Measurements from ENCODE around the gene OR2A5.

OR2A5 gene

DNA sequence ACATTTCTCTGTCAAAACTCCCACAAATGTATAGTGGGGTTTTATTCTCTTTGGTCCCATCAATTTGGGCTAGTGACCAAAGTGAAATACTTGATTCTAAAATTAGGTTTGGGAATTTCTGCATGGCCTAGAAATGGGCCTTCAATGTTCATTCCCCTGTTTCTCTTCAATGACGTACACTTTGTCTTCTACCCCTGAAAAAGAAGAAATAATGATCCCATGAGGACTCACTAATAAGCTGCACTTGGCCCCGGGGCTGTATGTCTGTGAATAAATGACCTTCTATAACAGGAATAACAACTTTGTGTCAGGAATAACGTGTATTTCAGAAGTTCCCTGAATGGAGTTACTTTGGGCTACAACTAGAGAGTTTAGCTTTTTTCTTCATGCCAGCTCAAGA lies 28.4 kb upstream of the OR2A5 start:
- DNase-seq (ENCODE audit: insufficient read length) = no peak
- no peak for FAIRE-seq
- no peak for TF ChIP-seq TAF1 (IDR thresholded peaks at IDR 0.05; ENCODE audit: borderline replicate concordance, low read depth, low read length)
- no peak for TF ChIP-seq POLR2AphosphoS5 (IDR thresholded peaks at IDR 0.05; ENCODE audit: low read depth, low read length)
- TF ChIP-seq POLR2A (IDR thresholded peaks at IDR 0.05; ENCODE audit: low read depth, low read length) = no peak

DNA sequence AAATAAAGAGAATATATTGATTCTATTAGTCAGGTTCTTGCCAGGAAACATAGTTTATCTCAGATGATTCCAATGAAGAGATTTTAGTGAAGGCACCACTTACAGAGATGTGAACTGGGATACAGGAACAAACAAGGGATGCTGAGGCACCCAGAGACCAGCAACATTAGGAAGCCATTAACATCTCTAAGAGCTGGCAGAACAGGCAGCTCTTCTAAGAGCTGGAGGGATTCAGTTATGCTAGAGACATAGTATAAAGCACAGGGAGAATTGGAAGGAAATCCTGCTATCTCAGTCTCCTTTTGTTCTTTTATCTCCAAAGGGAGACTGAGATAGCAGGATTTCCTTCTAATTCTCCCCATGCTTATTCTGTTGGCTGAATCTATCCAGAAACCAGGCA lies 26.6 kb upstream of the OR2A5 start:
- TF ChIP-seq POLR2AphosphoS5 (IDR thresholded peaks at IDR 0.05; ENCODE audit: low read depth, low read length) (no peak), POLR2A (IDR thresholded peaks at IDR 0.05; ENCODE audit: low read depth, low read length) (no peak), TAF1 (IDR thresholded peaks at IDR 0.05; ENCODE audit: borderline replicate concordance, low read depth, low read length) (no peak)
- no peak for FAIRE-seq
- no peak for DNase-seq (ENCODE audit: insufficient read length)

DNA sequence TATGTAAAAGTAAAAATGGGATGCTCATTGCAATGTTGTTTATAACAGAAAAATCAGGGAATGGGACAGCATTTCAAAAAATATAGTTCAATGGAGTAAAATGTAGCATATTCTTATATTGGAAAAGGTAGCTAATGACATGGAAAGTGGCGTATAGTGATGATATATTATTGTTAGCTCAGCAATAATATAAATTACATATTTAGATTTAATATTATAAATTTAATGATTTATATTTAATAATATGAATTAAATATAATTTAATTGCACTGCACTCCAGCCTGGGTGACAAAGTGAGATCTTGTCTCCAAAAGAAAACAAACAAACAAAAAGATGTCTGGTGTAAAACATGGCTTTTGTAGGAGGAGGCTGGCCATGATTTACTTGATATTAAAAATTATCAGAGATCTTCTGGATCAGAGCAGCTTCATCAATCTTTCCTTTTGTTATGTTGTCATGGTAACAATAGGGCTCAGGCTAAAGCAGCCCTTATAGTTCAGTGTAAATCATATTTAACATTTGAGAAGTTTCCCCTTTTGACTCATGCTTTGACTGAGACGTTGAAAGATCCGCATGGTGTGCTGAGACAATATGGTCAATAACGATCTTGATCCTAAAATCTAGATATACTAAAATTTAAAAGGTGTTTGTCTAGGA lies 25.4 kb upstream of the OR2A5 start:
- no peak for DNase-seq (ENCODE audit: insufficient read length)
- FAIRE-seq = no peak
- TF ChIP-seq TAF1 (IDR thresholded peaks at IDR 0.05; ENCODE audit: borderline replicate concordance, low read depth, low read length) (no peak), POLR2AphosphoS5 (IDR thresholded peaks at IDR 0.05; ENCODE audit: low read depth, low read length) (no peak), POLR2A (IDR thresholded peaks at IDR 0.05; ENCODE audit: low read depth, low read length) (no peak)

DNA sequence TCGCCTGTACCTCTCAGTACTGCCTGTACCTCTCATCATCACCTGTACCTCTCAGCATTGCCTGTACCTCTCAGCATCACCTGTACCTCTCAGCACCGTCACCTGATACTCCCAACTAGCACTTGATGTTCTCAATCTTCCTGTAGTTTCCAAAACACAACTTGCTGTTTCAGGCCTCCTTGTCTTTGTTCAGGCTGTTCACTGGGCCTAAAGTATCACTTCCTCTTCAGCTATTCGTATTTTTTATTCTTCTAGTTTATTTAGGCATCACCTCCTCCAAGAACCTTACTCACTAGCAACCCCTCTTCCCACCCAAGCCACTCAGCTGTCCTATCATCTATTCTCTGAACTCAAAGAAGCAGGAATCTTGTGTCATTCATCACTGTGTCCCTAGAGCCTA lies 24.5 kb upstream of the OR2A5 start:
- TF ChIP-seq TAF1 (IDR thresholded peaks at IDR 0.05; ENCODE audit: borderline replicate concordance, low read depth, low read length) (no peak), POLR2A (IDR thresholded peaks at IDR 0.05; ENCODE audit: low read depth, low read length) (no peak), POLR2AphosphoS5 (IDR thresholded peaks at IDR 0.05; ENCODE audit: low read depth, low read length) (no peak)
- FAIRE-seq = no peak
- no peak for DNase-seq (ENCODE audit: insufficient read length)

DNA sequence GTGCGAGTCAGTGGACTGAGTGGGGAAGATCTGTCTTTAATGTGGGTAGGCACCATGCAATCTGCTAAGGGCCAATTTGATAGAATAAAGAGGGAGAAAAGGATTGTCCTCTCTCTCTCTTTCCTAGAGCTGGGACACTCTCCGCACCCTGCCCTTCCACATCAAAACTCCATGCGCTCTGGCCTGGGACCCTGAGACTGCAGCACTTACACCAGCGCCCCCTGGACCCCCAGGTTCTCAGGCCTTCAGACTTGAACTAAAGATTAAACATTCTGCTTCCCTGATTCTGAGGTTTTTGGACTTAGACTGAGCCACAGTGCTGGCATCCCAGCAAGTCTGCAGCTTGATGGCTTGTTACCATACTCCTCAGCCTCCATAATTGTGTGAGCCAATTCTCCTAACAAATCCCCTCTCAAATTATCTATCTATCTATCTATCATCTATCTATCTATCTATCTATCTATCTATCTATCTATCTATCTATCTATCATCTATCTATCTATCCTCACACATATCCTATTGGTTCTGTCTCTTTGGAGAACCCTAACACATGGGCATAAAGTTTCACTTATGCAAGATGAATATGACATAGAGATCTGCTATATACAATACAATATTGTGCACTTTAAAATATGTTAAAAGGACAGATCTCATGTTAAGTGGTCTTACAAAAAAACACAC lies 22.4 kb upstream of the OR2A5 start:
- FAIRE-seq (no peak), DNase-seq (ENCODE audit: insufficient read length) (no peak)
- TF ChIP-seq TAF1 (IDR thresholded peaks at IDR 0.05; ENCODE audit: borderline replicate concordance, low read depth, low read length) = no peak
- TF ChIP-seq POLR2A (IDR thresholded peaks at IDR 0.05; ENCODE audit: low read depth, low read length) = no peak
- no peak for TF ChIP-seq POLR2AphosphoS5 (IDR thresholded peaks at IDR 0.05; ENCODE audit: low read depth, low read length)

DNA sequence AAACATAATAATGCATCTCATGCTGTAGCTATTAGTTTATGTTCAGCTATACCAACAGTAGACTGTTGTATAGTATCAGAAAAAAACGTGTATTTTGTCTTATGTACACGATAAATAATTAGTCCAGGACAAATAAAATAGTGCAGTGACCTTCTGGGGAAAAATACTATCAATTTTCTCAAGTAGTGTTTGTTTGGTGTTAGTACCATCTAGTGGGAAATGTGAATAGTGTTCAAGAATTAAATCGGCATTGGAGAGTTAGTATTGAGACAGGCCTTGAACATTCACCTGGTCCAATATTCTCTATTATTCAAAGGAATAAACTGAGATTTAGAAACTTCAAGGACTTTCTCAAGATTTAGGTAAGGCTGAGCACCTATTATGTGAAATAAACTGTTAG lies 21.7 kb upstream of the OR2A5 start:
- DNase-seq (ENCODE audit: insufficient read length) (no peak), FAIRE-seq (peak; percentile 38)
- TF ChIP-seq POLR2AphosphoS5 (IDR thresholded peaks at IDR 0.05; ENCODE audit: low read depth, low read length) (no peak), POLR2A (IDR thresholded peaks at IDR 0.05; ENCODE audit: low read depth, low read length) (no peak), TAF1 (IDR thresholded peaks at IDR 0.05; ENCODE audit: borderline replicate concordance, low read depth, low read length) (no peak)

DNA sequence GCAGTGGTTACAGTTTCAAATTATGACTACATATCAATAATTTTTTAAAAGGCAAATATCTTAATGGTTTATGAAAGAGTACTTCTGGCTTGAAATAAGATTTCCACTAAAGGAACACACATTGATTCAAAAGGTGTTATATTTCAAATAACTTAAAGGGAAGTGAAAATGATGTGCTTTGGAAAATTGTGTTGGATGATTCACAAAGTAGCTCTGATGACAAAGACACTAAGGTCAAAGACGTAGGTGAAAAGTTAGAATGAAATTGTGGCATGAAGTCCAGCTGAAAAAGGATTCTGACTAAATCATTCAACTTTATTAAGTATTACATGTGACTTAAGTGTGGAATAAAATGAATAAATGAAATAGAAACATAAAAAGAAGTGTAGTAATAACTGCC lies 20.8 kb upstream of the OR2A5 start:
- no peak for DNase-seq (ENCODE audit: insufficient read length)
- FAIRE-seq = no peak
- TF ChIP-seq POLR2AphosphoS5 (IDR thresholded peaks at IDR 0.05; ENCODE audit: low read depth, low read length) (no peak), TAF1 (IDR thresholded peaks at IDR 0.05; ENCODE audit: borderline replicate concordance, low read depth, low read length) (no peak), POLR2A (IDR thresholded peaks at IDR 0.05; ENCODE audit: low read depth, low read length) (no peak)

DNA sequence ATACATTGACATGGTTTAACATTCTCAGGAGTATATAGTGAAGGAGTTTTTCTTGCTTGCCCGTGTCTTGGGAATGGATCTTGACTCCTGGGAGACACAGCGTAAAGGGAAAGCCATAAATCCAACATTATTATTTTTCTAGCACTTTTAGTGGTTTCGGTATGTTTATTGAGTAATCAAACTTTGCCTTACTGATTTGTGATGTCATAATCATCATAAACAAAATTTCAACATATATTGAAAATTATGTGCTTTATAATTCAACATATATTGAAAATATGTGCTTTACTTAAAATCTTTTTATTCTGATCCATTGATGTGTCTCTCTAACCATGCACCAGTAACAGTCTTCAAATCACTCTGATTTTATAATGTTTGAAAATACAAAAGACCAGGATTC lies 20.2 kb upstream of the OR2A5 start:
- FAIRE-seq (no peak), DNase-seq (ENCODE audit: insufficient read length) (no peak)
- TF ChIP-seq POLR2A (IDR thresholded peaks at IDR 0.05; ENCODE audit: low read depth, low read length) = no peak
- TF ChIP-seq TAF1 (IDR thresholded peaks at IDR 0.05; ENCODE audit: borderline replicate concordance, low read depth, low read length) = no peak
- no peak for TF ChIP-seq POLR2AphosphoS5 (IDR thresholded peaks at IDR 0.05; ENCODE audit: low read depth, low read length)

DNA sequence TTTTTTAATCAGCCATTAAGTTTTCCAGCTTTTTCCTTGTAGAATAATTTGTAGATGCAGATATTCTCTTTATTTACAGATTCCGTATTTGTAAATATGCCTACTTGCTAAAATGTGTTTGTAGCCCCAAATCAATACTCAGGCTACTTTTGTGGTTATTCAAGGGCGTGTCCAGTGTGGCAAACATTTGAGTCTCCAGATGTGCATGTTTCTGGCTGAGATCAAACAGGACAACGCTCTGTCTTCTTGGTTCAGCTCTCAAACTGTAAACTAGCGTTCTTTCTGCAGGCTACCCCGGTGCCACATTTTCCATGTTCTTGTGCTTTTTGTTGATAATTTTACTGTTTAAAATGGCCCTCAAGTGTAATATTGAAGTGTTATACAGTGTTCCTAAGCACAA lies 16.2 kb upstream of the OR2A5 start:
- FAIRE-seq (no peak), DNase-seq (ENCODE audit: insufficient read length) (no peak)
- TF ChIP-seq TAF1 (IDR thresholded peaks at IDR 0.05; ENCODE audit: borderline replicate concordance, low read depth, low read length) (no peak), POLR2AphosphoS5 (IDR thresholded peaks at IDR 0.05; ENCODE audit: low read depth, low read length) (no peak), POLR2A (IDR thresholded peaks at IDR 0.05; ENCODE audit: low read depth, low read length) (no peak)

DNA sequence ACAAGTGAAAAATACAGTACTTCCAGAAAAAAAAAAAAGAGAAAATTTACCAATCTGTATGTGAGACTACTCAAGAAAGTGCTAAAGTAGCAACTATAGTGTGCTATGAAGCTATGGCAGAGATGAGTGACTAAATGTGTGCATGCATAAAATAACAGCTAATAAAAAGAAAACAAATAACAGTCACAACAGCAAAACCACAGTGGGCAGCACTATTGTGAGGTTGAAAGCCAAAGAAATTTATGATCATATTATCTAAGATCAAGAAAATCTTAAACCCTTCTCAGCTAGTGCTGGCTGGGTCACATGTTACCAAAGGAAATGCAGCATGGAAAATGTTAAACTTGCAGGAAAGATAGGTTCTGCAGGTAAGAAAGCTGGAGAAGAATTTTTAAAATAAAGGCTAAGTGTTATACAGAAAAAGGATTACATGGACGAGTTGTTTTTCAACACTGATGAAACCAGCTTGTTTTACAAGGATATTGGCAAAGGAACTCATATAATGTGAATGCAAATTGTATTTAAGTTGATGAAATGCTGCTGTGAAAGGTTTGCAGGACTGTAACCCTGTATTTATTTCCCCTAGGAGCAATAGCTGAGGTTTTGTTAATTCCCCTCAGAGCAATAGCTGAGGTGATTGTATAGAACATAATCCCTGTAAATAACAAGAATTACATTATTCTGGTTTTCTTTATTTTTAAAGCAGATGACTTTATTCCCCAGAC lies 15.6 kb upstream of the OR2A5 start:
- no peak for FAIRE-seq
- TF ChIP-seq POLR2AphosphoS5 (IDR thresholded peaks at IDR 0.05; ENCODE audit: low read depth, low read length) (no peak), TAF1 (IDR thresholded peaks at IDR 0.05; ENCODE audit: borderline replicate concordance, low read depth, low read length) (no peak), POLR2A (IDR thresholded peaks at IDR 0.05; ENCODE audit: low read depth, low read length) (no peak)
- DNase-seq (ENCODE audit: insufficient read length) = no peak

DNA sequence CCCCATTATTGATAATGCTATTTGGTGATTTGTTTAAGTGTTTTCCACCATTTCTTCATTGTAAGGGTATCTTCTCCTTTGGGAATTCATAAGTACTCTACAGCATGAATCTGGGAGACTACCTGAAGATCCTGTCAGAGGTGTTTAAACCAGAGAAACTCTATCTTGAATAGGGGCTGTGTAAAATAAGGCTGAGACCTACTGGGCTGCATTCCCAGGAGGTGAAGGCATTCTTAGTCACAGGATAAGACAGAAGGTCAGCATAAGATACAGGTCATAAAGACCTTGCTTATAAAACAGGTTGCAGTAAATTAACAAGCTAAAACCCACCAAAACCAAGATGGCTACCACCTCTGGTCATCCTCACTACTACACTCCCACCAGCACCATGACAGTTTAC lies 13.4 kb upstream of the OR2A5 start:
- TF ChIP-seq TAF1 (IDR thresholded peaks at IDR 0.05; ENCODE audit: borderline replicate concordance, low read depth, low read length) (no peak), POLR2AphosphoS5 (IDR thresholded peaks at IDR 0.05; ENCODE audit: low read depth, low read length) (no peak), POLR2A (IDR thresholded peaks at IDR 0.05; ENCODE audit: low read depth, low read length) (no peak)
- DNase-seq (ENCODE audit: insufficient read length) (no peak), FAIRE-seq (no peak)
